HepG2 (cell line): ENCODE measurements around the gene RER1. TPM values are rescaled to one million over a fixed set of nuclear protein-coding genes. Genes with fewer than 3 reads are reported as not detected.
A peak's percentile ranks its signal among the peaks of the same experiment; 100 is the strongest.

ENCODE experiments used
- ATAC-seq: fragments of 200-7000 bp; cut with Tn5 transposase; 3 replicates; pipeline ENCODE4 v1.9.1; 2020; ENCODE audit warnings: mild to moderate bottlenecking, moderate library complexity
- BruUV-seq: library from RNA; stranded (reverse); fragments of 400-500 nt; replicated peaks from 2 replicates; lab custom pipeline; 2021; lab: Mats Ljungman, UMichigan
- CTCF ChIA-PET: fragments of 300-600 bp; formaldehyde crosslinking; extraction: SDS; loops from one replicate; lab custom pipeline; 2021; ENCODE audit warnings: low total read pairs, inconsistent platforms, low intra/inter-chr PET ratio; lab: Yijun Ruan, JAX
- POLR2A ChIA-PET: fragments of 350-600 bp; sonication (Branson Sonifier 250); formaldehyde crosslinking; loops from one replicate; lab custom pipeline; 2020; ENCODE audit warnings: antibody characterized with exemption, inconsistent platforms; lab: Yijun Ruan, JAX
- DNase-seq: peaks from one replicate; pipeline ENCODE4 v3.0.0-alpha.2; 2015; ENCODE audit warnings: low spot score
- FAIRE-seq: peaks from 3 replicates; lab custom pipeline; 2011; peaks lifted over from hg19 to GRCh38; lab: Jason Lieb, UNC
- H2AFZ ChIP-seq: one replicate; pipeline ENCODE4 v1.6.1; 2011; ENCODE audit warnings: low read length, inconsistent platforms
- H3K27ac ChIP-seq: fragments of 300-600 bp; 3 replicates; pipeline ENCODE4 v1.8.0; 2011; ENCODE audit warnings: mixed run types, mild to moderate bottlenecking, mixed read lengths, low read length, inconsistent platforms; ENCODE audit not compliant: insufficient read depth; ENCODE audit errors: extremely low read length
- H3K27me3 ChIP-seq, 2 experiments: fragments of 200-600 bp in 1 of 2; 2 replicates in 1 of 2; 3 replicates in 1 of 2; pipeline versions ENCODE4 v1.6.0 to v1.8.0; 2011; ENCODE audit warnings: low read length in 2 of 2, mild to moderate bottlenecking in 2 of 2, moderate library complexity in 2 of 2, inconsistent platforms in 1 of 2; ENCODE audit not compliant: insufficient read depth in 2 of 2, control insufficient read depth in 1 of 2
- H3K36me3 ChIP-seq, 2 experiments: fragments of 200-600 bp in 1 of 2; replicated peaks in 1 of 2; 2 replicates in 1 of 2; 3 replicates in 1 of 2; pipeline versions ENCODE4 v1.5.1 to v1.8.0; 2011; ENCODE audit warnings: low read length in 2 of 2, inconsistent platforms in 1 of 2; ENCODE audit not compliant: insufficient read depth in 2 of 2, control insufficient read depth in 1 of 2
- H3K4me1 ChIP-seq: 2 replicates; pipeline ENCODE4 v1.5.1; 2012; ENCODE audit warnings: low read length, inconsistent platforms; ENCODE audit not compliant: insufficient read depth
- H3K4me2 ChIP-seq: 2 replicates; pipeline ENCODE4 v1.6.0; 2011; ENCODE audit warnings: low read depth, low read length, inconsistent platforms
- H3K4me3 ChIP-seq, 3 experiments: fragments of 200-600 bp in 1 of 3; sonication (generic), shearing (Covaris generic) in 1 of 3; replicated peaks in 1 of 3; 2 replicates each; pipeline ENCODE4 v1.5.1; 2011 to 2016; ENCODE audit warnings: low read length in 3 of 3, inconsistent platforms in 2 of 3, low read depth in 2 of 3, mild to moderate bottlenecking in 2 of 3, control low read depth in 1 of 3, mixed read lengths in 1 of 3; ENCODE audit not compliant: insufficient read depth in 1 of 3
- H3K79me2 ChIP-seq: one replicate; pipeline ENCODE4 v1.6.1; 2011; ENCODE audit warnings: low read length, inconsistent platforms; ENCODE audit not compliant: insufficient read depth
- H3K9ac ChIP-seq: 2 replicates; pipeline ENCODE4 v1.6.0; 2011; ENCODE audit warnings: mild to moderate bottlenecking, low read depth, low read length, inconsistent platforms; ENCODE audit not compliant: insufficient read depth
- H3K9me3 ChIP-seq: 2 replicates; pipeline ENCODE4 v1.5.1; 2012; ENCODE audit warnings: mild to moderate bottlenecking, low read length
- H4K20me1 ChIP-seq: 2 replicates; pipeline ENCODE4 v1.6.0; 2011; ENCODE audit warnings: inconsistent platforms, mild to moderate bottlenecking, low read length, moderate library complexity; ENCODE audit not compliant: insufficient read depth
- AGO2 ChIP-seq: fragments of 200-400 bp; formaldehyde crosslinking; optimal IDR thresholded peaks from 2 replicates; pipeline ENCODE3; 2017; ENCODE audit warnings: mild to moderate bottlenecking, low read depth, low read length, moderate library complexity
- BCL6 ChIP-seq: IDR thresholded peaks from 2 replicates; pipeline ENCODE4 v1.6.1; 2016; ENCODE audit warnings: missing genetic modification reagents, missing compliant biosample characterization
- FOXP1 ChIP-seq, 2 experiments: fragments of 450-650 bp in 1 of 2; IDR thresholded peaks; 2 replicates each; pipeline ENCODE4 v1.6.1; 2017 to 2018; ENCODE audit warnings: antibody characterized with exemption in 1 of 2
- SAFB2 ChIP-seq: sonication (generic); formaldehyde crosslinking; IDR thresholded peaks from 2 replicates; pipeline ENCODE4 v1.5.1; 2020; ENCODE audit warnings: missing genetic modification reagents, low read depth, mild to moderate bottlenecking, borderline replicate concordance
- SP4 ChIP-seq: sonication (generic); formaldehyde crosslinking; IDR thresholded peaks from 2 replicates; pipeline ENCODE4 v1.8.1; 2023; ENCODE audit warnings: mild to moderate bottlenecking, missing genetic modification reagents
- ZNF224 ChIP-seq: sonication (generic); formaldehyde crosslinking; IDR thresholded peaks from 2 replicates; pipeline ENCODE4 v1.5.0; 2020; ENCODE audit warnings: mild to moderate bottlenecking, missing genetic modification reagents
- WGBS: methylation state at CpG from one replicate; pipeline ENCODE4 v1.1.6; 2017; ENCODE audit warnings: low lambda C conversion rate; 5-methylcytosine and 5-hydroxymethylcytosine counted together
- in situ Hi-C: cut with HindIII; loops from 2 replicates; pipeline ENCODE4 v1.10.0; 2017; ENCODE audit warnings: low pct_unique_long_range_greater_than_20kb; ENCODE audit not compliant: extremely low pct_ligation_motif_present
- intact Hi-C: fragments of 100-400 bp; cut with micrococcal nuclease; formaldehyde crosslinking; loops from one replicate; pipeline ENCODE4 v1.10.0; 2022; ENCODE audit not compliant: unreplicated experiment
- polyA plus RNA-seq, 8 experiments: library from polyadenylated mRNA; depleted of rRNA in 3 of 8; stranded (reverse) in 7 of 8; unstranded in 1 of 8; fragments of >200 nt; fragmentation: Illumina TruSeq in 4 of 8; extraction: Trizol in 4 of 8; gene quantifications; 2 replicates each; pipeline versions ENCODE4 v1.2.1 to v1.2.3, GENCODE V29; 2011 to 2016; ENCODE audit warnings: low read depth in 4 of 8, missing spikeins in 1 of 8, mixed read lengths in 1 of 8; ENCODE audit not compliant: insufficient read depth in 1 of 8
- total RNA-seq, 5 experiments: library from RNA; depleted of rRNA; stranded (reverse); fragments of >200 nt; fragmentation: Illumina TruSeq; extraction: Trizol; gene quantifications; 2 replicates each; pipeline ENCODE4 v1.2.3, GENCODE V29; 2016; ENCODE audit warnings: low read depth in 1 of 5
- TF ChIP-seq, protein P1 (sequence below): sonication (generic); formaldehyde crosslinking; IDR thresholded peaks from 2 replicates; pipeline ENCODE4; 2020; ENCODE audit warnings: missing genetic modification reagents, mild to moderate bottlenecking, borderline replicate concordance
- TF ChIP-seq, protein P2 (sequence below): sonication (generic); formaldehyde crosslinking; IDR thresholded peaks from 2 replicates; pipeline ENCODE4 v1.4.0; 2020; ENCODE audit warnings: missing genetic modification reagents, mild to moderate bottlenecking, borderline replicate concordance
- TF ChIP-seq, protein P3 (sequence below): sonication (generic); formaldehyde crosslinking; IDR thresholded peaks from 2 replicates; pipeline ENCODE4 v1.9.0; 2022; ENCODE audit warnings: missing genetic modification reagents, mild to moderate bottlenecking, borderline replicate concordance

RER1 gene
- total and polyA plus RNA-seq, 2 of the 13 experiments (the other 11 are each of a cell fraction or from before 2014, with no cell fraction given), result 128 to 164 TPM

DNA sequence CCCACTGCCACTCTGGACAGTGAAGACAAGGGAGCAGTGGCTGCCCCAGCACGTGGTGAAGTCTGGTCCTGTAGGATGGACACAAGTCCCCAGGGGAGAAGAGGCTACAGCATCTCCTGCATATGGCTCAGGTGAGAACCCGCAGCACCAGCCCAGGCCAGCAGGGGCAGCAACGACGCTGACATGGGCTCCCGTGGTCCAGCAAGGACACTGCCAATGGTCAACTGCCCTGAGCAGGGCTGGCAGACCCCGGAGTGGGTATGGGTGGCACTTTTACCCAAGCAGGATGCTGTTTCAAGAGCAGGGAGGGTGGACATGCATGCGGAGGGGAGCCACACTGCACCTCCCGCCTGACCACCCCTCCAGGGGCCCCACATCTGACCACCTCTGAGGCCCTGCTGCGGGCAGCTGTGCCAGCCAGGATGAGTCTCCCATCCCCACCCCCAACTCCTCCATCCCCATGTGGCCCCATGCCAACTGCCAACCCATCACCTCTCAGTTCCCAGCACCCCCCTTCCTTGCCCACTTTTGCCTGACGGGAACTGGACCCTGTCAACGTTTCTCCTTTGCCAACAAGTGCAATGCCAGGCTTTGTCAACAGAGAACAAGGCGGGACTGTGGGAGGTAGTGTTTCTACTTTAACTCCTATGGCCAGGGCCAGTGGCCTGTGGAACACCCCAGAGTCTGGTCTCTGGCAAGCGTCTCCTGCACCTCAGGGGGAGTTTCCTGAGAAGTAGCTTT lies 8.8 kb upstream of the RER1 start (continued):
- TF ChIP-seq FOXP1 (IDR thresholded peaks at IDR 0.05), result no peak
- no peak for TF ChIP-seq FOXP1 (CRISPR knock-in tag; IDR thresholded peaks at IDR 0.05)
- TF ChIP-seq, protein P1, sequence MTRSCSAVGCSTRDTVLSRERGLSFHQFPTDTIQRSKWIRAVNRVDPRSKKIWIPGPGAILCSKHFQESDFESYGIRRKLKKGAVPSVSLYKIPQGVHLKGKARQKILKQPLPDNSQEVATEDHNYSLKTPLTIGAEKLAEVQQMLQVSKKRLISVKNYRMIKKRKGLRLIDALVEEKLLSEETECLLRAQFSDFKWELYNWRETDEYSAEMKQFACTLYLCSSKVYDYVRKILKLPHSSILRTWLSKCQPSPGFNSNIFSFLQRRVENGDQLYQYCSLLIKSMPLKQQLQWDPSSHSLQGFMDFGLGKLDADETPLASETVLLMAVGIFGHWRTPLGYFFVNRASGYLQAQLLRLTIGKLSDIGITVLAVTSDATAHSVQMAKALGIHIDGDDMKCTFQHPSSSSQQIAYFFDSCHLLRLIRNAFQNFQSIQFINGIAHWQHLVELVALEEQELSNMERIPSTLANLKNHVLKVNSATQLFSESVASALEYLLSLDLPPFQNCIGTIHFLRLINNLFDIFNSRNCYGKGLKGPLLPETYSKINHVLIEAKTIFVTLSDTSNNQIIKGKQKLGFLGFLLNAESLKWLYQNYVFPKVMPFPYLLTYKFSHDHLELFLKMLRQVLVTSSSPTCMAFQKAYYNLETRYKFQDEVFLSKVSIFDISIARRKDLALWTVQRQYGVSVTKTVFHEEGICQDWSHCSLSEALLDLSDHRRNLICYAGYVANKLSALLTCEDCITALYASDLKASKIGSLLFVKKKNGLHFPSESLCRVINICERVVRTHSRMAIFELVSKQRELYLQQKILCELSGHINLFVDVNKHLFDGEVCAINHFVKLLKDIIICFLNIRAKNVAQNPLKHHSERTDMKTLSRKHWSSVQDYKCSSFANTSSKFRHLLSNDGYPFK (CRISPR knock-in tag), result 0 out of 2 replicates have a peak, but pooled peaks have one; percentile 5

DNA sequence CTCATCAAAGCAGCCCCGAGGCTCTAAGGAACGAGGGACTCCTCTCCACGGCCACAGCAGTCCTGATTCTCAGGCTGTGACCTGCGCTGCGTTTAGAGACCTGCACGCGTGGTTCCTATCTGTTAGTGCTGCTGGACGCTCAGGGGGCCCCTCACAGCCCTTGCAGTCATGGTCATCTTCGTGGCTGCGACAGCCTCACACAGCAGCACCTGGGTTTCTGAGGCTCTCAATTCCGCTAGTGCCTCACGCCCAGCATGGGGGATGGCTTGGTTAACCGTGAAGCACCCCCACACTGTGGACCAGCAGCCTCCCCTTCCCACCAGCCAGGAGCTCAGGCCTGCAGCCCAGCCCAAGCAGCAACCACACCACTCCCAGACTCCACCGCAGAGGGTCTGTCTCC lies 8.1 kb upstream of the RER1 start:
- Histone ChIP-seq H3K27me3 (no peaks in the 10 kb centered on the region), H3K27ac (no peak overlapping the region), H2AFZ (no peak overlapping the region), H3K36me3 (0 out of 5 replicates have a peak, but pooled peaks cover 0 to 3% of the 10 kb centered on the region in 2 experiments), H3K9me3 (no peaks in the 10 kb centered on the region), H3K9ac (no peak overlapping the region), H4K20me1 (no peaks in the 10 kb centered on the region), H3K4me1 (peaks cover 26% of the 10 kb centered on the region), H3K4me3 (no peak overlapping the region), H3K4me2 (no peak overlapping the region), H3K79me2 (no peaks in the 10 kb centered on the region)
- POLR2A ChIA-PET, result no interaction called here
- WGBS, result 86% methylated on average over 6 of the region's 14 CpGs
- no peak for DNase-seq
- intact Hi-C loops, result loop anchor here (5.0 kb wide), 1 partner anchor 71 kb away; no protein-coding TSS in a partner anchor
- no peak for FAIRE-seq
- CTCF ChIA-PET, result interaction anchor here (3.1 kb wide), 1 partner anchor 188 kb away, joined by 30 read pairs; the partner anchor contains the start of gene FAAP20
- in situ Hi-C loops, result loop anchor here (5.0 kb wide), 1 partner anchor 191 kb away; the partner anchor contains the start of gene FAAP20
- TF ChIP-seq ZNF224 (CRISPR knock-in tag) (no peak), BCL6 (CRISPR knock-in tag) (no peak), AGO2 (peak; percentile 40), SAFB2 (CRISPR knock-in tag) (0 out of 2 replicates have a peak, but pooled peaks have one; percentile 38), SP4 (0 out of 2 replicates have a peak, but pooled peaks have one; percentile 2)
- TF ChIP-seq, protein P2, sequence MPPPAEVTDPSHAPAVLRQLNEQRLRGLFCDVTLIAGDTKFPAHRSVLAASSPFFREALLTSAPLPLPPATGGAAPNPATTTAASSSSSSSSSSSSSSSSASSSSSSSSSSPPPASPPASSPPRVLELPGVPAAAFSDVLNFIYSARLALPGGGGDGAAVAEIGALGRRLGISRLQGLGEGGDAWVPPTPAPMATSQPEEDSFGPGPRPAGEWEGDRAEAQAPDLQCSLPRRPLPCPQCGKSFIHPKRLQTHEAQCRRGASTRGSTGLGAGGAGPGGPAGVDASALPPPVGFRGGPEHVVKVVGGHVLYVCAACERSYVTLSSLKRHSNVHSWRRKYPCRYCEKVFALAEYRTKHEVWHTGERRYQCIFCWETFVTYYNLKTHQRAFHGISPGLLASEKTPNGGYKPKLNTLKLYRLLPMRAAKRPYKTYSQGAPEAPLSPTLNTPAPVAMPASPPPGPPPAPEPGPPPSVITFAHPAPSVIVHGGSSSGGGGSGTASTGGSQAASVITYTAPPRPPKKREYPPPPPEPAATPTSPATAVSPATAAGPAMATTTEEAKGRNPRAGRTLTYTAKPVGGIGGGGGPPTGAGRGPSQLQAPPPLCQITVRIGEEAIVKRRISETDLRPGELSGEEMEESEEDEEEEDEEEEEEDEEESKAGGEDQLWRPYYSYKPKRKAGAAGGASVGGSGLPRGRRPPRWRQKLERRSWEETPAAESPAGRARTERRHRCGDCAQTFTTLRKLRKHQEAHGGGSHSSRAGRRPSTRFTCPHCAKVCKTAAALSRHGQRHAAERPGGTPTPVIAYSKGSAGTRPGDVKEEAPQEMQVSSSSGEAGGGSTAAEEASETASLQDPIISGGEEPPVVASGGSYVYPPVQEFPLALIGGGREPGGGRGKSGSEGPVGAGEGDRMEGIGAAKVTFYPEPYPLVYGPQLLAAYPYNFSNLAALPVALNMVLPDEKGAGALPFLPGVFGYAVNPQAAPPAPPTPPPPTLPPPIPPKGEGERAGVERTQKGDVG, result peak; percentile 25; the same call in 1 of the 2 replicates
- TF ChIP-seq, protein P3, sequence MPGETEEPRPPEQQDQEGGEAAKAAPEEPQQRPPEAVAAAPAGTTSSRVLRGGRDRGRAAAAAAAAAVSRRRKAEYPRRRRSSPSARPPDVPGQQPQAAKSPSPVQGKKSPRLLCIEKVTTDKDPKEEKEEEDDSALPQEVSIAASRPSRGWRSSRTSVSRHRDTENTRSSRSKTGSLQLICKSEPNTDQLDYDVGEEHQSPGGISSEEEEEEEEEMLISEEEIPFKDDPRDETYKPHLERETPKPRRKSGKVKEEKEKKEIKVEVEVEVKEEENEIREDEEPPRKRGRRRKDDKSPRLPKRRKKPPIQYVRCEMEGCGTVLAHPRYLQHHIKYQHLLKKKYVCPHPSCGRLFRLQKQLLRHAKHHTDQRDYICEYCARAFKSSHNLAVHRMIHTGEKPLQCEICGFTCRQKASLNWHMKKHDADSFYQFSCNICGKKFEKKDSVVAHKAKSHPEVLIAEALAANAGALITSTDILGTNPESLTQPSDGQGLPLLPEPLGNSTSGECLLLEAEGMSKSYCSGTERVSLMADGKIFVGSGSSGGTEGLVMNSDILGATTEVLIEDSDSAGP (CRISPR knock-in tag), result 0 out of 2 replicates have a peak, but pooled peaks have one; percentile 16
- no peak for ATAC-seq
- TSS peak; percentile 34 for BruUV-seq
